Vagina (tissue), 2 donors: ENCODE results near the gene IRF6.

ENCODE experiments used
- CTCF ChIP-seq, 3 experiments: fragments of 450-650 bp in 2 of 3; fragments of 200-600 bp in 1 of 3; sonication (generic) in 1 of 3; IDR thresholded peaks; one replicate each; pipeline ENCODE4 v1.5.1; 2017 to 2019; ENCODE audit warnings: antibody characterized with exemption in 3 of 3, mild to moderate bottlenecking in 2 of 3, moderate library complexity in 2 of 3
- POLR2A ChIP-seq, 2 donors: fragments of 450-650 bp; IDR thresholded peaks; one replicate each; pipeline ENCODE4 v1.6.1; 2017; ENCODE audit warnings: antibody characterized with exemption in 2 of 2, mild to moderate bottlenecking in 2 of 2, moderate library complexity in 2 of 2

- TF ChIP-seq POLR2A (IDR thresholded peaks at IDR 0.05) (no peak), CTCF (IDR thresholded peaks at IDR 0.05) (no peak)
Measured at GRCh38 chr1:209855623-209856022, 49.7 kb upstream of the IRF6 start.
